Keratinocyte (primary cell): ENCODE results near the gene PCBD2.

Experiments
- EZH2 ChIP-seq: IDR thresholded peaks from one replicate; pipeline ENCODE4 v1.6.1; 2012; ENCODE audit warnings: inconsistent platforms, mild to moderate bottlenecking, low read length, moderate library complexity
- TF ChIP-seq, protein P1 (sequence below), 3 experiments: IDR thresholded peaks in 1 of 3; conservative IDR thresholded peaks in 1 of 3; optimal IDR thresholded peaks in 1 of 3; 2 replicates in 2 of 3; 3 replicates in 1 of 3; pipeline versions ENCODE3 to v1.5.1; 2011; ENCODE audit warnings: low read length in 3 of 3, mild to moderate bottlenecking in 3 of 3, moderate library complexity in 2 of 3, control low read depth in 1 of 3, inconsistent platforms in 1 of 3; ENCODE audit not compliant: insufficient read depth in 2 of 3; ENCODE audit errors: extremely low read depth in 1 of 3

DNA sequence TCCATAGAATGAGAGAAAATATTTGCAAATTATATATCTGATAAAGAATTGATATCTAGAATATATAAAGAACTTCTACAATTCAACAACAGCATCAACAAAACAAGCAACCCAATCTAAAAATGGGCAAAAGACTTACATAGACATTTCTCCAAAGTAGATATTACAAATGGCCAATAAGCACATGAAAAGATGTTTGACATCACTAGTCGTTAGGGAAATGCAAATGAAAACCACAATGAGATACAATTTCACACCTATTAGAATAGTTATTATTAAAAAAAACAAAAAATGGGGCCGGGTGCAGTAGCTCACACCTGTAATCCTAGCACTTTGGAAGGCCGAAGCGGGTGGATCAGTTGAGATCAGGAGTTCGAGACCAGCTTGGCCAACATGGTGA, 87.2 kb downstream of the PCBD2 start:
- TF ChIP-seq, protein P1, sequence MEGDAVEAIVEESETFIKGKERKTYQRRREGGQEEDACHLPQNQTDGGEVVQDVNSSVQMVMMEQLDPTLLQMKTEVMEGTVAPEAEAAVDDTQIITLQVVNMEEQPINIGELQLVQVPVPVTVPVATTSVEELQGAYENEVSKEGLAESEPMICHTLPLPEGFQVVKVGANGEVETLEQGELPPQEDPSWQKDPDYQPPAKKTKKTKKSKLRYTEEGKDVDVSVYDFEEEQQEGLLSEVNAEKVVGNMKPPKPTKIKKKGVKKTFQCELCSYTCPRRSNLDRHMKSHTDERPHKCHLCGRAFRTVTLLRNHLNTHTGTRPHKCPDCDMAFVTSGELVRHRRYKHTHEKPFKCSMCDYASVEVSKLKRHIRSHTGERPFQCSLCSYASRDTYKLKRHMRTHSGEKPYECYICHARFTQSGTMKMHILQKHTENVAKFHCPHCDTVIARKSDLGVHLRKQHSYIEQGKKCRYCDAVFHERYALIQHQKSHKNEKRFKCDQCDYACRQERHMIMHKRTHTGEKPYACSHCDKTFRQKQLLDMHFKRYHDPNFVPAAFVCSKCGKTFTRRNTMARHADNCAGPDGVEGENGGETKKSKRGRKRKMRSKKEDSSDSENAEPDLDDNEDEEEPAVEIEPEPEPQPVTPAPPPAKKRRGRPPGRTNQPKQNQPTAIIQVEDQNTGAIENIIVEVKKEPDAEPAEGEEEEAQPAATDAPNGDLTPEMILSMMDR (optimal IDR thresholded peaks at IDR 0.05 in 1 of 3, IDR thresholded peaks at IDR 0.05 in 1 of 3, conservative IDR thresholded peaks at IDR 0.05 in 1 of 3; ENCODE audit: extremely low read depth in 1 of 3, insufficient read depth in 2 of 3, low read length in 3 of 3), result no peak
- TF ChIP-seq EZH2, result no peak
